ENCODE data around the gene ERFE. TPM values are rescaled to one million over a fixed set of nuclear protein-coding genes. Genes with fewer than 3 reads are reported as not detected.
A peak's percentile ranks its signal among the peaks of the same experiment; 100 is the strongest.

Gene ERFE
- total and polyA plus RNA-seq, 10 of the 15 experiments (the other 5 are each of a cell fraction or from before 2014, with no cell fraction given) = not detected

- RAD21 ChIA-PET (ENCODE audit: unreplicated experiment) = interaction anchor here (1.4 kb wide), 1 partner anchor 100 kb away, joined by 4 read pairs; no protein-coding TSS in a partner anchor
- Histone ChIP-seq H4K20me1 (ENCODE audit: control insufficient read depth, insufficient read depth) (no peaks in the 10 kb centered on the region), H3K36me3 (ENCODE audit: control insufficient read depth in 2 of 2, insufficient read depth in 2 of 2, low read length in 1 of 2) (peaks cover 0 to 2% of the 10 kb centered on the region in 2 experiments; a peak in 3 of 4 replicates), H3K27me3 (replicated peaks in 1 of 2; ENCODE audit: control insufficient read depth in 2 of 2, insufficient read depth in 2 of 2, low read length in 1 of 2) (peaks cover 3 to 12% of the 10 kb centered on the region in 2 experiments; a peak in 3 of 4 replicates), H3K27ac (ENCODE audit: control insufficient read depth, insufficient read depth) (no peak overlapping the region), H3K79me2 (ENCODE audit: control insufficient read depth, insufficient read depth, low read length) (no peaks in the 10 kb centered on the region), H3K4me2 (ENCODE audit: control insufficient read depth, insufficient read depth) (no peak overlapping the region), H3K4me3 (no peak overlapping the region), H2AFZ (ENCODE audit: control insufficient read depth, low read depth, low read length) (no peak overlapping the region), H3K9ac (ENCODE audit: control insufficient read depth, insufficient read depth, low read length) (no peak overlapping the region), H3K4me1 (ENCODE audit: control insufficient read depth, insufficient read depth, low read length) (peaks cover 6% of the 10 kb centered on the region; the same call in 1 of the 2 replicates), H3K9me3 (replicated peaks; ENCODE audit: control insufficient read depth, insufficient read depth, low read length) (no peaks in the 10 kb centered on the region)
- POLR2A ChIA-PET = no interaction called here
- ATAC-seq (no peak), DNase-seq (ENCODE audit: low read depth, low spot score) (no peak), FAIRE-seq (no peak)
- CTCF ChIA-PET = no interaction called here
- intact Hi-C loops (cut with micrococcal nuclease; ENCODE audit: unreplicated experiment) (no loop called here), in situ Hi-C loops (cut with MboI) (no loop called here)
- WGBS (ENCODE audit: insufficient coverage, insufficient replicate concordance, low lambda C conversion rate, missing lambda C conversion rate) = 38% methylated on average over 50 of the region's 95 CpGs
- TF ChIP-seq HDAC6 (IDR thresholded peaks at IDR 0.05; ENCODE audit: unreplicated experiment) = peak; percentile 78
- no peak for TF ChIP-seq CHD4 (IDR thresholded peaks at IDR 0.05)
- no TSS peak for BruUV-seq (replicated peaks)
- SMC1A ChIA-PET (ENCODE audit: uncharacterized antibody, unreplicated experiment) = no interaction called here
Observed at GRCh38 chr2:238163481-238164198, 4.9 kb downstream of the ERFE start.

- Histone ChIP-seq H3K9ac (ENCODE audit: control insufficient read depth, insufficient read depth, low read length) (no peak overlapping the region), H3K36me3 (ENCODE audit: control insufficient read depth in 2 of 2, insufficient read depth in 2 of 2, low read length in 1 of 2) (peaks cover 2 to 5% of the 10 kb centered on the region in 2 experiments), H3K4me2 (ENCODE audit: control insufficient read depth, insufficient read depth) (no peak overlapping the region), H4K20me1 (ENCODE audit: control insufficient read depth, insufficient read depth) (no peaks in the 10 kb centered on the region; the same call in 1 of the 2 replicates), H3K27me3 (replicated peaks in 1 of 2; ENCODE audit: control insufficient read depth in 2 of 2, insufficient read depth in 2 of 2, low read length in 1 of 2) (peaks cover 0 to 5% of the 10 kb centered on the region in 2 experiments; a peak in 3 of 4 replicates), H3K4me1 (ENCODE audit: control insufficient read depth, insufficient read depth, low read length) (0 out of 2 replicates have a peak, but pooled peaks cover 6% of the 10 kb centered on the region), H2AFZ (ENCODE audit: control insufficient read depth, low read depth, low read length) (no peak overlapping the region), H3K9me3 (replicated peaks; ENCODE audit: control insufficient read depth, insufficient read depth, low read length) (no peaks in the 10 kb centered on the region), H3K27ac (ENCODE audit: control insufficient read depth, insufficient read depth) (no peak overlapping the region), H3K79me2 (ENCODE audit: control insufficient read depth, insufficient read depth, low read length) (no peaks in the 10 kb centered on the region), H3K4me3 (no peak overlapping the region)
- FAIRE-seq (no peak), DNase-seq (ENCODE audit: low read depth, low spot score) (no peak), ATAC-seq (no peak)
- ChIA-PET POLR2A (no interaction called here), SMC1A (ENCODE audit: uncharacterized antibody, unreplicated experiment) (interaction anchor here (1.2 kb wide), 1 partner anchor 10 kb away, joined by 3 read pairs; no protein-coding TSS in a partner anchor), CTCF (no interaction called here), RAD21 (ENCODE audit: unreplicated experiment) (no interaction called here)
- 78% methylated on average over 8 of the region's 8 CpGs for WGBS (ENCODE audit: insufficient coverage, insufficient replicate concordance, low lambda C conversion rate, missing lambda C conversion rate)
- no TSS peak for BruUV-seq (replicated peaks)
- intact Hi-C loops (cut with micrococcal nuclease; ENCODE audit: unreplicated experiment) (no loop called here), in situ Hi-C loops (cut with MboI) (no loop called here)
- no peak for TF ChIP-seq USF1 (IDR thresholded peaks at IDR 0.05; ENCODE audit: borderline replicate concordance, extremely low read length, insufficient read depth, low read depth, low read length)
- TF ChIP-seq MXI1 (IDR thresholded peaks at IDR 0.05; ENCODE audit: low read depth, low read length) = no peak
- no peak for TF ChIP-seq CREM (IDR thresholded peaks at IDR 0.05; ENCODE audit: low read depth)
- no peak for TF ChIP-seq RELB (IDR thresholded peaks at IDR 0.05; ENCODE audit: low read depth)
- no peak for TF ChIP-seq ATF7 (IDR thresholded peaks at IDR 0.05; ENCODE audit: low read depth)
- no peak for TF ChIP-seq IRF4 (IDR thresholded peaks at IDR 0.05; ENCODE audit: low read depth, low read length)
- TF ChIP-seq CBX5 (IDR thresholded peaks at IDR 0.05; ENCODE audit: low read depth) = no peak
- TF ChIP-seq RFX5 (IDR thresholded peaks at IDR 0.05; ENCODE audit: low read depth, low read length) = no peak
- TF ChIP-seq E2F8 (IDR thresholded peaks at IDR 0.05; ENCODE audit: low read depth, partially characterized antibody) = no peak
- TF ChIP-seq ZSCAN29 (IDR thresholded peaks at IDR 0.05) = no peak
Observed at GRCh38 chr2:238164906-238165287, 6.1 kb downstream of the ERFE start.

Data from GM12878 (cell line).